Suprapubic skin (tissue), 4 donors: ENCODE results near the gene DOCK8.
"Not testable (repeated sequence)": the region's sequence is repeated elsewhere in the genome, so short reads cannot be mapped to it uniquely, and the experiment has no call there.

Source experiments
- CTCF ChIP-seq, 2 donors: fragments of 200-600 bp in 1 of 2; fragments of 450-650 bp in 1 of 2; sonication (generic) in 1 of 2; IDR thresholded peaks; one replicate each; pipeline ENCODE4 v1.5.1; 2016 to 2019; ENCODE audit warnings: antibody characterized with exemption in 2 of 2, mild to moderate bottlenecking in 1 of 2, moderate library complexity in 1 of 2
- POLR2A ChIP-seq, 2 donors: fragments of 450-650 bp; IDR thresholded peaks; one replicate each; pipeline ENCODE4 v1.6.1; 2017; ENCODE audit warnings: antibody characterized with exemption in 2 of 2, mild to moderate bottlenecking in 2 of 2, moderate library complexity in 2 of 2
- POLR2AphosphoS5 ChIP-seq, 3 donors: sonication (generic); formaldehyde crosslinking; IDR thresholded peaks; one replicate each; pipeline ENCODE4 v1.6.1; 2017; ENCODE audit warnings: antibody characterized with exemption in 3 of 3

- TF ChIP-seq CTCF, POLR2A, POLR2AphosphoS5 (IDR thresholded peaks at IDR 0.05): not testable (repeated sequence)
Measured at GRCh38 chr9:178970-179383, 35.7 kb upstream of the DOCK8 start, which contains the start of gene ZNG1A.
